Measurements from ENCODE around the gene C16orf74.

The C16orf74 gene

DNA sequence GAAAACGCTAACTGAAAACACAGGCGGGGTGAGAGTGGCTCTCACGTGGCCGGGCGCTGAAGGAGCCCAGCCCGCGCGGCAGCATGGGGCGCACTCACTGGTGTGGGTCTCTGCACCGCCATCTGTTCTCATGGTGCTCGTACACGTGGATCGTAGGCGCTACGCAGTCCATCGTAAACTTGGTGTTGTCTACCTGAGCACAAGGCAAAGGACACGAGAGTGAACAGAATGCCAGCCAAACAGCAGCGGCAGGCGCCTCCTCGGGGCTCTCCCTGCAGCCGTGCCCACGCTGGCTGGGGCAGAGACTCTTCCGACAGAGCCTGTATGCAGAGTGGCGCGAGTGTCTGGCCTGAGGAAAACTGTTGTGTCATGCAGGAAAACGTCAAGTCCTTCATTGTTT is 29.4 kb upstream of the C16orf74 start:
- no peak overlapping the region for H2BK15ac ChIP-seq (replicated peaks; ENCODE audit: low read depth)
- H3K4me3 ChIP-seq (ENCODE audit: low read length), result no peak overlapping the region
- H3K23ac ChIP-seq (ENCODE audit: low read length), result no peak overlapping the region
- WGBS (ENCODE audit: extremely low coverage, insufficient coverage, low lambda C conversion rate), result no CpG with 5 or more reads among the region's 26 CpGs
- H3K27ac ChIP-seq (ENCODE audit: low read depth, low read length), result no peak overlapping the region
- H4K5ac ChIP-seq (ENCODE audit: low read length), result no peak overlapping the region
- H2AK5ac ChIP-seq (ENCODE audit: low read length), result no peak overlapping the region
- no peak overlapping the region for H3K18ac ChIP-seq (ENCODE audit: low read length)
- DNase-seq, result no peak
- no peak overlapping the region for H4K8ac ChIP-seq (ENCODE audit: low read depth, low read length)
- H3K4me2 ChIP-seq (ENCODE audit: low read length), result no peak overlapping the region
- peaks cover 6% of the 10 kb centered on the region for H3K79me2 ChIP-seq (ENCODE audit: control insufficient read depth, insufficient read depth, low read length)
- peaks cover 14% of the 10 kb centered on the region for H3K79me1 ChIP-seq (ENCODE audit: low read length)
- H3K36me3 ChIP-seq (ENCODE audit: control insufficient read depth, insufficient read depth, low read length), result peaks cover 18% of the 10 kb centered on the region
- no peak overlapping the region for H2BK5ac ChIP-seq (ENCODE audit: low read length)
- H3K4ac ChIP-seq (ENCODE audit: low read depth, low read length), result no peak overlapping the region
- no peak overlapping the region for H3K9ac ChIP-seq (ENCODE audit: low read length)
- no peaks in the 10 kb centered on the region for H3K27me3 ChIP-seq (ENCODE audit: insufficient read depth, low read length, poor library complexity)
- no peak overlapping the region for H2BK120ac ChIP-seq (ENCODE audit: low read depth, low read length)
- H3K56ac ChIP-seq (ENCODE audit: low read length), result no peak overlapping the region
- H3K4me1 ChIP-seq (ENCODE audit: control insufficient read depth, low read depth, low read length), result no peaks in the 10 kb centered on the region

DNA sequence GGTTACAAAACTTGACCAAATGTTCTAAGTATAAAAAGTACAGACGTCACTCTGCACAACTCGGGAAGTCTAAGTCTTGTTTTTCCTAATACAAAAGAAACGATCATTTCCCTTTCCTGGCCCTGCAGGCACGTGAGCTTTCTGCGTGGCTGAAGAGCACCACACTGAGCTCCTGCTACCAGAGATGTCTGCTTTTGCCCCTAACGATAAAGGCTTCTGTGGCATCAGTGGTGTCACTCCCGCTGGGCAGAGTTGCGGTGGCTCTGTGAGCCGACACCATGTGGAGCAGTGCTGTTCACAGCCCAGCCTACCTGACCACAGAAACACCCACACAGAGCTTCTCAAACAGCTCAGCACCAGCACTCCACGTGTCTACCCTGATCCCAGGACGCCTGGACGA is 28.0 kb upstream of the C16orf74 start:
- Histone ChIP-seq H4K5ac (ENCODE audit: low read length) (no peak overlapping the region), H3K36me3 (ENCODE audit: control insufficient read depth, insufficient read depth, low read length) (peaks cover 18% of the 10 kb centered on the region), H3K4me3 (ENCODE audit: low read length) (no peak overlapping the region), H3K56ac (ENCODE audit: low read length) (no peak overlapping the region), H2BK15ac (replicated peaks; ENCODE audit: low read depth) (no peak overlapping the region), H3K9ac (ENCODE audit: low read length) (no peak overlapping the region), H2BK5ac (ENCODE audit: low read length) (no peak overlapping the region), H3K27me3 (ENCODE audit: insufficient read depth, low read length, poor library complexity) (no peaks in the 10 kb centered on the region), H4K8ac (ENCODE audit: low read depth, low read length) (no peak overlapping the region), H3K4ac (ENCODE audit: low read depth, low read length) (no peak overlapping the region), H2BK120ac (ENCODE audit: low read depth, low read length) (no peak overlapping the region), H3K23ac (ENCODE audit: low read length) (no peak overlapping the region), H3K4me2 (ENCODE audit: low read length) (no peak overlapping the region), H3K79me1 (ENCODE audit: low read length) (peaks cover 11% of the 10 kb centered on the region), H3K18ac (ENCODE audit: low read length) (no peak overlapping the region), H2AK5ac (ENCODE audit: low read length) (no peak overlapping the region), H3K27ac (ENCODE audit: low read depth, low read length) (no peak overlapping the region), H3K79me2 (ENCODE audit: control insufficient read depth, insufficient read depth, low read length) (peaks cover 3% of the 10 kb centered on the region), H3K4me1 (ENCODE audit: control insufficient read depth, low read depth, low read length) (no peaks in the 10 kb centered on the region)
- WGBS (ENCODE audit: extremely low coverage, insufficient coverage, low lambda C conversion rate), result no CpG with 5 or more reads among the region's 12 CpGs
- no peak for DNase-seq

GRCh38 chr16:85777583-85778310 is 26.9 kb upstream of the C16orf74 start:
- no peak for DNase-seq
- H3K36me3 ChIP-seq (ENCODE audit: control insufficient read depth, insufficient read depth, low read length), result peaks cover 18% of the 10 kb centered on the region

DNA sequence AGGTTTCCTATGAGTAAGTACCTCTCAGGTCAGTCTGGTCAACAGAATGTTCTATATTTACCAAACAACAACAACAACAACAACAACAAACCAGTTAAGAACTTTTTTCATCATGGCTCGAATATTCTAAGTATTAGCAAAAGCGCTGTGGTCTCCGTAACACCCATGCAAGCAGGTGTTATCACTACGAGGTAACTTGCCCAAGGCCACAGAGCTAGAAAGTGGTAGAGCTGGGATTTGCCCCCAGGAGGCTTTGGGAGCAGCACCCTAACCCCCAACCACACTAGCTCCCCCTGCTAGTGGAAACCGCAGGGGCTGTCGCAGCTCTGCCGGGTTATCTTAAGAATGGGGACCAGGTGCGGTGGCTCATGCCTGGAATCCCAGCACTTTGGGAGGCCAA is 23.9 kb upstream of the C16orf74 start:
- Histone ChIP-seq H2BK15ac (replicated peaks; ENCODE audit: low read depth) (no peak overlapping the region), H2AK5ac (ENCODE audit: low read length) (no peak overlapping the region), H3K4me1 (ENCODE audit: control insufficient read depth, low read depth, low read length) (no peaks in the 10 kb centered on the region), H4K5ac (ENCODE audit: low read length) (no peak overlapping the region), H3K4ac (ENCODE audit: low read depth, low read length) (no peak overlapping the region), H3K56ac (ENCODE audit: low read length) (no peak overlapping the region), H3K36me3 (ENCODE audit: control insufficient read depth, insufficient read depth, low read length) (peaks cover 8% of the 10 kb centered on the region), H4K8ac (ENCODE audit: low read depth, low read length) (no peak overlapping the region), H2BK120ac (ENCODE audit: low read depth, low read length) (no peak overlapping the region), H3K27me3 (ENCODE audit: insufficient read depth, low read length, poor library complexity) (no peaks in the 10 kb centered on the region), H3K27ac (ENCODE audit: low read depth, low read length) (no peak overlapping the region), H3K18ac (ENCODE audit: low read length) (no peak overlapping the region), H3K79me2 (ENCODE audit: control insufficient read depth, insufficient read depth, low read length) (no peaks in the 10 kb centered on the region), H3K4me3 (ENCODE audit: low read length) (no peak overlapping the region), H3K9ac (ENCODE audit: low read length) (no peak overlapping the region), H3K23ac (ENCODE audit: low read length) (no peak overlapping the region), H3K79me1 (ENCODE audit: low read length) (no peaks in the 10 kb centered on the region), H2BK5ac (ENCODE audit: low read length) (no peak overlapping the region), H3K4me2 (ENCODE audit: low read length) (no peak overlapping the region)
- DNase-seq, result no peak
- no CpG with 5 or more reads among the region's 8 CpGs for WGBS (ENCODE audit: extremely low coverage, insufficient coverage, low lambda C conversion rate)

More at GRCh38 chr16:85777583-85778310, 26.9 kb upstream of the C16orf74 start:
- no peak overlapping the region for H2AK5ac ChIP-seq (ENCODE audit: low read length)
- H2BK5ac ChIP-seq (ENCODE audit: low read length), result no peak overlapping the region
- WGBS (ENCODE audit: extremely low coverage, insufficient coverage, low lambda C conversion rate), result no CpG with 5 or more reads among the region's 4 CpGs
- no peak overlapping the region for H3K4ac ChIP-seq (ENCODE audit: low read depth, low read length)
- no peaks in the 10 kb centered on the region for H3K4me1 ChIP-seq (ENCODE audit: control insufficient read depth, low read depth, low read length)
- H3K27ac ChIP-seq (ENCODE audit: low read depth, low read length), result no peak overlapping the region
- H2BK15ac ChIP-seq (replicated peaks; ENCODE audit: low read depth), result no peak overlapping the region
- no peaks in the 10 kb centered on the region for H3K79me2 ChIP-seq (ENCODE audit: control insufficient read depth, insufficient read depth, low read length)
- no peak overlapping the region for H3K18ac ChIP-seq (ENCODE audit: low read length)
- H3K79me1 ChIP-seq (ENCODE audit: low read length), result peaks cover 8% of the 10 kb centered on the region
- no peak overlapping the region for H3K9ac ChIP-seq (ENCODE audit: low read length)
- no peak overlapping the region for H4K5ac ChIP-seq (ENCODE audit: low read length)
- H3K4me3 ChIP-seq (ENCODE audit: low read length), result no peak overlapping the region
- H3K23ac ChIP-seq (ENCODE audit: low read length), result no peak overlapping the region
- H3K27me3 ChIP-seq (ENCODE audit: insufficient read depth, low read length, poor library complexity), result no peaks in the 10 kb centered on the region
- no peak overlapping the region for H2BK120ac ChIP-seq (ENCODE audit: low read depth, low read length)
- H3K56ac ChIP-seq (ENCODE audit: low read length), result no peak overlapping the region
- H3K4me2 ChIP-seq (ENCODE audit: low read length), result no peak overlapping the region
- no peak overlapping the region for H4K8ac ChIP-seq (ENCODE audit: low read depth, low read length)

GRCh38 chr16:85774136-85774535 is 23.2 kb upstream of the C16orf74 start:
- Histone ChIP-seq H2BK120ac (ENCODE audit: low read depth, low read length) (no peak overlapping the region), H3K9ac (ENCODE audit: low read length) (no peak overlapping the region), H4K5ac (ENCODE audit: low read length) (no peak overlapping the region), H3K79me2 (ENCODE audit: control insufficient read depth, insufficient read depth, low read length) (no peaks in the 10 kb centered on the region), H2BK5ac (ENCODE audit: low read length) (no peak overlapping the region), H3K56ac (ENCODE audit: low read length) (no peak overlapping the region), H3K4ac (ENCODE audit: low read depth, low read length) (no peak overlapping the region), H3K79me1 (ENCODE audit: low read length) (no peaks in the 10 kb centered on the region), H3K27ac (ENCODE audit: low read depth, low read length) (no peak overlapping the region), H3K36me3 (ENCODE audit: control insufficient read depth, insufficient read depth, low read length) (peaks cover 7% of the 10 kb centered on the region), H2BK15ac (replicated peaks; ENCODE audit: low read depth) (no peak overlapping the region), H4K8ac (ENCODE audit: low read depth, low read length) (no peak overlapping the region), H2AK5ac (ENCODE audit: low read length) (no peak overlapping the region), H3K27me3 (ENCODE audit: insufficient read depth, low read length, poor library complexity) (no peaks in the 10 kb centered on the region), H3K23ac (ENCODE audit: low read length) (no peak overlapping the region), H3K4me1 (ENCODE audit: control insufficient read depth, low read depth, low read length) (no peaks in the 10 kb centered on the region), H3K4me3 (ENCODE audit: low read length) (no peak overlapping the region), H3K18ac (ENCODE audit: low read length) (no peak overlapping the region), H3K4me2 (ENCODE audit: low read length) (no peak overlapping the region)
- WGBS (ENCODE audit: extremely low coverage, insufficient coverage, low lambda C conversion rate), result no CpG with 5 or more reads among the region's 6 CpGs
- no peak for DNase-seq

DNA sequence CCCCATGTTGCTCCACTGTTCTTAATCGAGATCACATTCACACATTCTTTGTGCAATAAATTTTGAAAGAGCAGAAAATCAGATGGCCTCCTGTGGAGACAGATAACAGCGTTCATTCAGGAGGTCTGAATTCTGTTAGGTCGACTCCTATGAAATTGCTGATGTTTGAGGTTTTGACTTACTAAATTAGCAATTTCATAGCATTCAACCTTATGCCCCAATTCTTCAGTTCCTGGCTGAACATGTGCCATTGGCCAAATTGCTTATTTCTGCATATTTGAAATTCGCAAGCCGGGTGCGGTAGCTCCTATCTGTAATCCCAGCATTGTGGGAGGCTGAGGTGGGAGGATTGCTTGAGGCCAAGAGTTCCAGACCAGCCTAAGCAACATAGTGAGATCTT is 22.1 kb upstream of the C16orf74 start:
- DNase-seq, result no peak
- no peaks in the 10 kb centered on the region for H3K79me1 ChIP-seq (ENCODE audit: low read length)
- no peak overlapping the region for H3K4ac ChIP-seq (ENCODE audit: low read depth, low read length)
- no peak overlapping the region for H3K4me3 ChIP-seq (ENCODE audit: low read length)
- no peak overlapping the region for H2BK120ac ChIP-seq (ENCODE audit: low read depth, low read length)
- peaks cover 2% of the 10 kb centered on the region for H3K36me3 ChIP-seq (ENCODE audit: control insufficient read depth, insufficient read depth, low read length)
- WGBS (ENCODE audit: extremely low coverage, insufficient coverage, low lambda C conversion rate), result no CpG with 5 or more reads among the region's 6 CpGs
- H2AK5ac ChIP-seq (ENCODE audit: low read length), result no peak overlapping the region
- no peaks in the 10 kb centered on the region for H3K27me3 ChIP-seq (ENCODE audit: insufficient read depth, low read length, poor library complexity)
- H2BK15ac ChIP-seq (replicated peaks; ENCODE audit: low read depth), result no peak overlapping the region
- no peak overlapping the region for H4K5ac ChIP-seq (ENCODE audit: low read length)
- H3K56ac ChIP-seq (ENCODE audit: low read length), result no peak overlapping the region
- H2BK5ac ChIP-seq (ENCODE audit: low read length), result no peak overlapping the region
- H3K18ac ChIP-seq (ENCODE audit: low read length), result no peak overlapping the region
- H4K8ac ChIP-seq (ENCODE audit: low read depth, low read length), result no peak overlapping the region
- no peaks in the 10 kb centered on the region for H3K79me2 ChIP-seq (ENCODE audit: control insufficient read depth, insufficient read depth, low read length)
- H3K4me2 ChIP-seq (ENCODE audit: low read length), result no peak overlapping the region
- no peaks in the 10 kb centered on the region for H3K4me1 ChIP-seq (ENCODE audit: control insufficient read depth, low read depth, low read length)
- no peak overlapping the region for H3K23ac ChIP-seq (ENCODE audit: low read length)
- H3K9ac ChIP-seq (ENCODE audit: low read length), result no peak overlapping the region
- H3K27ac ChIP-seq (ENCODE audit: low read depth, low read length), result no peak overlapping the region

All from mesendoderm (in vitro differentiated cells).